Measurements from ENCODE around the gene NRGN. TPM values are rescaled to one million over a fixed set of nuclear protein-coding genes. Genes with fewer than 3 reads are reported as not detected.

Gene NRGN
- total and polyA plus RNA-seq, 10 of the 15 experiments (the other 5 are each of a cell fraction or from before 2014, with no cell fraction given): 0.36 to 3.2 (median 1.1) TPM; not detected in 2

- no peak for TF ChIP-seq ZBTB4 (CRISPR knock-in tag; IDR thresholded peaks at IDR 0.05)
- peak; percentile 32; the same call in 1 of the 2 replicates for TF ChIP-seq MXI1 (IDR thresholded peaks at IDR 0.05; ENCODE audit: low read depth, low read length)
- TF ChIP-seq SPI1 (IDR thresholded peaks at IDR 0.05; ENCODE audit: borderline replicate concordance, insufficient read depth, low read depth, low read length): peak; percentile 84
These were observed 18.9 kb downstream of the NRGN start (continued) for GRCh38 chr11:124758355-124759265.

- ChIA-PET SMC1A (ENCODE audit: uncharacterized antibody, unreplicated experiment) (interaction anchor here (0.9 to 8.8 kb wide), 5 partner anchors 13 to 88 kb away, joined by 5 to 93 read pairs (median 12); partner anchors contain the start of genes MSANTD2, SIAE and SPA17), RAD21 (ENCODE audit: unreplicated experiment) (interaction anchor here (0.9 to 5.8 kb wide), 6 partner anchors 13 to 89 kb away, joined by 3 to 67 read pairs (median 12); partner anchors contain the start of genes SIAE and SPA17)
- peak; percentile 87 for TF ChIP-seq ZNF687 (IDR thresholded peaks at IDR 0.05)
- TF ChIP-seq EED (IDR thresholded peaks at IDR 0.05; ENCODE audit: low read depth): 0 out of 2 replicates have a peak, but pooled peaks have one; percentile 12
- TF ChIP-seq FOXM1 (IDR thresholded peaks at IDR 0.05; ENCODE audit: low read depth, low read length): no peak
- TF ChIP-seq MLLT1 (IDR thresholded peaks at IDR 0.05): peak; percentile 44; the same call in 1 of the 2 replicates
- TF ChIP-seq TCF7 (IDR thresholded peaks at IDR 0.05; ENCODE audit: borderline replicate concordance): no peak
These were observed 19.8 kb downstream of the NRGN start for GRCh38 chr11:124759266-124760204.

More at GRCh38 chr11:124759266-124760204, 19.8 kb downstream of the NRGN start:
- DNase-seq (ENCODE audit: low read depth, low spot score) (no peak), ATAC-seq (peak; percentile 22), FAIRE-seq (no peak)
- WGBS (ENCODE audit: insufficient coverage, insufficient replicate concordance, low lambda C conversion rate, missing lambda C conversion rate): 33% methylated on average over 45 of the region's 52 CpGs
- Histone ChIP-seq H3K9me3 (replicated peaks; ENCODE audit: control insufficient read depth, insufficient read depth, low read length) (no peaks in the 10 kb centered on the region), H3K27me3 (replicated peaks in 1 of 2; ENCODE audit: control insufficient read depth in 2 of 2, insufficient read depth in 2 of 2, low read length in 1 of 2) (no peaks in the 10 kb centered on the region), H3K4me3 (peak overlapping the region; percentile 83), H3K4me2 (ENCODE audit: control insufficient read depth, insufficient read depth) (peak overlapping the region; percentile 98), H4K20me1 (ENCODE audit: control insufficient read depth, insufficient read depth) (no peaks in the 10 kb centered on the region), H3K4me1 (ENCODE audit: control insufficient read depth, insufficient read depth, low read length) (peaks cover 18% of the 10 kb centered on the region), H2AFZ (ENCODE audit: control insufficient read depth, low read depth, low read length) (peak overlapping the region; percentile 64), H3K36me3 (ENCODE audit: control insufficient read depth in 2 of 2, insufficient read depth in 2 of 2, low read length in 1 of 2) (no peaks in the 10 kb centered on the region; a peak in 2 of 4 replicates), H3K27ac (ENCODE audit: control insufficient read depth, insufficient read depth) (peak overlapping the region; percentile 82), H3K79me2 (ENCODE audit: control insufficient read depth, insufficient read depth, low read length) (peaks cover 46% of the 10 kb centered on the region), H3K9ac (ENCODE audit: control insufficient read depth, insufficient read depth, low read length) (peak overlapping the region; percentile 87)
- ChIA-PET POLR2A (interaction anchor here (1.4 to 1.5 kb wide), 2 partner anchors 19 to 38 kb away, joined by 3 to 4 read pairs; no protein-coding TSS in a partner anchor), CTCF (interaction anchor here (0.9 to 16.3 kb wide), 16 partner anchors 12 to 194 kb away, joined by 3 to 272 read pairs (median 6); partner anchors contain the start of genes CCDC15, MSANTD2, NRGN and SIAE)
- in situ Hi-C loops (cut with MboI) (loop anchor here (5.0 kb wide), 1 partner anchor 87 kb away; the partner anchor contains the start of genes SIAE and SPA17), intact Hi-C loops (cut with micrococcal nuclease; ENCODE audit: unreplicated experiment) (no loop called here)
- BruUV-seq (replicated peaks): TSS peak; percentile 66

Data from GM12878 (cell line).